Heart left ventricle (tissue), 16 donors: ENCODE data around the gene AIRE. TPM values are rescaled to one million over a fixed set of nuclear protein-coding genes. Genes with fewer than 3 reads are reported as not detected.

Source experiments
- ATAC-seq, 4 donors: fragments of 200-7000 bp; cut with Tn5 transposase; one replicate each; pipeline ENCODE4 v1.9.1; 2020 to 2022; ENCODE audit warnings: moderate library complexity in 4 of 4, mild to moderate bottlenecking in 3 of 4, moderate number of reproducible peaks in 1 of 4
- DNase-seq, 5 donors: peaks; one replicate each; pipeline ENCODE4 v3.0.0-alpha.2; 2020
- H3K27ac ChIP-seq, 12 donors: fragments of 200-600 bp; sonication (generic) in 4 of 12; one replicate each; pipeline versions ENCODE4 v1.5.0 to v1.8.0; 2016 to 2022; ENCODE audit warnings: mild to moderate bottlenecking in 2 of 12
- H3K27me3 ChIP-seq, 9 donors: fragments of 200-600 bp; sonication (generic) in 2 of 9; one replicate each; pipeline versions ENCODE4 v1.5.1 to v1.8.0; 2016 to 2022; ENCODE audit warnings: mild to moderate bottlenecking in 3 of 9
- H3K36me3 ChIP-seq, 9 donors: fragments of 200-600 bp; sonication (generic) in 2 of 9; one replicate each; pipeline versions ENCODE4 v1.5.0 to v1.8.0; 2018 to 2022; ENCODE audit warnings: mild to moderate bottlenecking in 2 of 9
- H3K4me1 ChIP-seq, 12 donors: fragments of 200-600 bp; sonication (generic) in 4 of 12; one replicate each; pipeline versions ENCODE4 v1.5.0 to v1.8.0; 2016 to 2022; ENCODE audit warnings: mild to moderate bottlenecking in 3 of 12
- H3K4me3 ChIP-seq, 12 donors: fragments of 200-600 bp; sonication (generic) in 4 of 12; one replicate each; pipeline versions ENCODE4 v1.5.0 to v1.8.0; 2017 to 2022; ENCODE audit warnings: mild to moderate bottlenecking in 9 of 12, moderate library complexity in 4 of 12
- H3K9me3 ChIP-seq, 12 donors: fragments of 200-600 bp; sonication (generic) in 4 of 12; one replicate each; pipeline versions ENCODE4 v1.5.0 to v1.8.0; 2016 to 2022; ENCODE audit warnings: mild to moderate bottlenecking in 1 of 12
- POLR2A ChIP-seq, 2 donors: fragments of 450-650 bp; IDR thresholded peaks; one replicate each; pipeline ENCODE4 v1.6.1; 2017; ENCODE audit warnings: antibody characterized with exemption in 2 of 2, mild to moderate bottlenecking in 2 of 2, moderate library complexity in 2 of 2
- WGBS, 4 donors: extraction: QIAGEN DNeasy Blood & Tissue Kit in 2 of 4; methylation state at CpG; one replicate each; pipeline versions ENCODE4 v1.1.5 to v1.1.7; 2013 to 2018; 5-methylcytosine and 5-hydroxymethylcytosine counted together
- intact Hi-C, 10 donors: fragments of 100-400 bp; cut with DNase I; formaldehyde crosslinking; loops; one replicate each; pipeline versions ENCODE4 v1.11.1 to v1.14.2; 2022
- polyA plus RNA-seq, 2 donors: library from polyadenylated mRNA; stranded (reverse); fragments of 200-250 nt; gene quantifications; one replicate each; pipeline ENCODE4 v1.2.3, GENCODE V29; 2013
- total RNA-seq, 9 donors: library from RNA; depleted of rRNA in 2 of 9; stranded (reverse); fragments of >200 nt in 2 of 9; fragmentation: NEBNext Ultra II Directional in 3 of 9; extraction: Animal tissue kit (Norgen Biotek cat#: 25700) in 3 of 9; gene quantifications; one replicate each; pipeline versions ENCODE4 v1.1.0 to v1.2.4, GENCODE V29; 2016 to 2023
- TF ChIP-seq, protein P1 (sequence below), 12 donors: fragments of 200-600 bp; sonication (generic) in 4 of 12; IDR thresholded peaks; one replicate each; pipeline versions ENCODE4 v1.5.0 to v1.8.0; 2018 to 2022; ENCODE audit warnings: antibody characterized with exemption in 12 of 12, mild to moderate bottlenecking in 5 of 12
- donor health status: ischemic (EF 13 %, LVEDD 7.1; RV severe dilation, severe dysfunction).
- donor health status: healthy with polysubstance abuse.
- donor health status: DM: no; HTN: yes; CAD: no.
- donor health status: DM: no; HTN: no; CAD: no.
- donor health status: ischemic (EF 25% LVEDD 6.9; RV normal size, moderate dysfunction).
- donor health status: ischemic (EF 25% LVEDD 5.7; RV mildly dilated, moderate dysfunction).
- donor health status: healthy.
- donor health status: DM: yes; HTN: yes; CAD: no.
- donor health status: ischemic (EF 35%, LVEDD 5.7; RV mildly dilated, moderate dysfunction).
- donor health status: nonischemic (EF 11% LVEDD 7.7; RV severe dilation, severe dysfunction).
- donor health status: DM: yes; HTN: yes; CAD: no.
- donor health status: PGD.
- donor health status: ischemic (EF 29% LVEDD 5.4; RV normal size, mild dysfunction).
- donor health status: nonischemic (EF 23%, LVEDD 6.1; RV moderate dilation, normal function).

AIRE gene
- total and polyA plus RNA-seq, 11 donors = 0.03 to 0.21 (median 0.16) TPM; not detected in 8

DNA sequence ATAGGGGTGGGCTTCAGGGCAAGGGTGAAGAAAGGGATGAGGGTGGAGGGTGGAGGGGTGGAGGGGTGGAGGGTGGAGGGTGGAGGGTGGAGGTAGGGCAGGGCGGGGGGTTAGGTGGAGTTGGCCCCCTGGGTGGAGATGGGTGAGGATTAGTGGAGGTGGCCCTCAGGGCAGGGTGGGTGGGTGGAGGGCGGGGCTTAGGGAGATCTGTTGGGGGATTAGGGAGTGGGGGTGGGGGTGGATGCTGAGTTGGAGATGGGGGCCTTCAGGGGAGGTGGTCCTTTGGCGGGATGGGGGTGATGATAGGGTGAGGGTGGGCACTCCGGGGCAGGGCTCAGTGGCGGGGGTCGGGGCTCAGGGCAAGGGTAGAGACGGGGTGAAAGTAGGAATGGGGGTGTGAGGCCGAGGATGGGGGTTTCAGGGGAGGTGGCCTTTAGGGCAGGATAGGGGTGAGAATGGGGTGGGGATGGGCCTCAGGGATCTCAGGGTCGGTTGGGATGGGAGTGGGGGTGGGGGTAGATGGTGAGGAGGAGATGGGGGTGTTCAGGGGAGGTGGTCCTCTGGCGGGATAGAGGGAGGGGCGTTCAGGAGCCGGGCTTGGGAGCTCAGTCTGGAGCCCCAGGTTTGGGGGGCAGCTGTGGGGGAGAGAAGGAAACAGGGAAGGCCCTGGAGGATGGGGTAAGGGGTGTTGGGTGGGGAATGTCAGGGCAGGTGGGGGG lies 23.2 kb upstream of the AIRE start:
- no peak for ATAC-seq
- peaks cover 0 to 11% (median 1%) of the 10 kb centered on the region in 12 donors for H3K9me3 ChIP-seq

GRCh38 chr21:44263221-44263760 lies 22.4 kb upstream of the AIRE start:
- Histone ChIP-seq H3K36me3 (no peaks in the 10 kb centered on the region), H3K4me1 (no peaks in the 10 kb centered on the region), H3K27me3 (peaks cover 0 to 8% (median 0%) of the 10 kb centered on the region in 9 donors), H3K4me3 (no peak overlapping the region), H3K27ac (no peak overlapping the region), H3K9me3 (peaks cover 0 to 11% (median 1%) of the 10 kb centered on the region in 12 donors)
- DNase-seq (peak in 1 of 5 donors; percentile 39), ATAC-seq (peak in 1 of 4 donors; percentile 32)
- TF ChIP-seq POLR2A (IDR thresholded peaks at IDR 0.05) = no peak
- TF ChIP-seq, protein P1, sequence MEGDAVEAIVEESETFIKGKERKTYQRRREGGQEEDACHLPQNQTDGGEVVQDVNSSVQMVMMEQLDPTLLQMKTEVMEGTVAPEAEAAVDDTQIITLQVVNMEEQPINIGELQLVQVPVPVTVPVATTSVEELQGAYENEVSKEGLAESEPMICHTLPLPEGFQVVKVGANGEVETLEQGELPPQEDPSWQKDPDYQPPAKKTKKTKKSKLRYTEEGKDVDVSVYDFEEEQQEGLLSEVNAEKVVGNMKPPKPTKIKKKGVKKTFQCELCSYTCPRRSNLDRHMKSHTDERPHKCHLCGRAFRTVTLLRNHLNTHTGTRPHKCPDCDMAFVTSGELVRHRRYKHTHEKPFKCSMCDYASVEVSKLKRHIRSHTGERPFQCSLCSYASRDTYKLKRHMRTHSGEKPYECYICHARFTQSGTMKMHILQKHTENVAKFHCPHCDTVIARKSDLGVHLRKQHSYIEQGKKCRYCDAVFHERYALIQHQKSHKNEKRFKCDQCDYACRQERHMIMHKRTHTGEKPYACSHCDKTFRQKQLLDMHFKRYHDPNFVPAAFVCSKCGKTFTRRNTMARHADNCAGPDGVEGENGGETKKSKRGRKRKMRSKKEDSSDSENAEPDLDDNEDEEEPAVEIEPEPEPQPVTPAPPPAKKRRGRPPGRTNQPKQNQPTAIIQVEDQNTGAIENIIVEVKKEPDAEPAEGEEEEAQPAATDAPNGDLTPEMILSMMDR (IDR thresholded peaks at IDR 0.05) = no peak
- intact Hi-C loops = no loop called here
- WGBS, 4 donors = 65 to 73% (median 71%) methylated on average over 11 to 18 of the region's 18 CpGs

More for the DNA sequence above, 23.2 kb upstream of the AIRE start:
- DNase-seq = peak in 1 of 5 donors; percentile 26
- intact Hi-C loops = no loop called here
- Histone ChIP-seq H3K4me3 (no peak overlapping the region), H3K27me3 (peaks cover 0 to 8% (median 0%) of the 10 kb centered on the region in 9 donors), H3K4me1 (no peaks in the 10 kb centered on the region), H3K27ac (no peak overlapping the region), H3K36me3 (no peaks in the 10 kb centered on the region)
- WGBS, 4 donors = 82 to 85% (median 84%) methylated on average over 11 to 12 of the region's 12 CpGs
- TF ChIP-seq, protein P1 (IDR thresholded peaks at IDR 0.05) = no peak
- no peak for TF ChIP-seq POLR2A (IDR thresholded peaks at IDR 0.05)

GRCh38 chr21:44263768-44264167 lies 21.9 kb upstream of the AIRE start:
- peak in 1 of 5 donors; percentile 23 for DNase-seq
- no peak for TF ChIP-seq POLR2A (IDR thresholded peaks at IDR 0.05)
- TF ChIP-seq, protein P1 (IDR thresholded peaks at IDR 0.05) = no peak
- peaks cover 0 to 11% (median 1%) of the 10 kb centered on the region in 12 donors for H3K9me3 ChIP-seq
- no peak overlapping the region for H3K27ac ChIP-seq
- ATAC-seq = no peak
- H3K36me3 ChIP-seq = no peaks in the 10 kb centered on the region
- peaks cover 0 to 8% (median 0%) of the 10 kb centered on the region in 9 donors for H3K27me3 ChIP-seq
- H3K4me1 ChIP-seq = no peaks in the 10 kb centered on the region
- H3K4me3 ChIP-seq = no peak overlapping the region
- WGBS, 4 donors = 88 to 91% (median 90%) methylated on average over 4 of the region's 4 CpGs
- intact Hi-C loops = no loop called here

DNA sequence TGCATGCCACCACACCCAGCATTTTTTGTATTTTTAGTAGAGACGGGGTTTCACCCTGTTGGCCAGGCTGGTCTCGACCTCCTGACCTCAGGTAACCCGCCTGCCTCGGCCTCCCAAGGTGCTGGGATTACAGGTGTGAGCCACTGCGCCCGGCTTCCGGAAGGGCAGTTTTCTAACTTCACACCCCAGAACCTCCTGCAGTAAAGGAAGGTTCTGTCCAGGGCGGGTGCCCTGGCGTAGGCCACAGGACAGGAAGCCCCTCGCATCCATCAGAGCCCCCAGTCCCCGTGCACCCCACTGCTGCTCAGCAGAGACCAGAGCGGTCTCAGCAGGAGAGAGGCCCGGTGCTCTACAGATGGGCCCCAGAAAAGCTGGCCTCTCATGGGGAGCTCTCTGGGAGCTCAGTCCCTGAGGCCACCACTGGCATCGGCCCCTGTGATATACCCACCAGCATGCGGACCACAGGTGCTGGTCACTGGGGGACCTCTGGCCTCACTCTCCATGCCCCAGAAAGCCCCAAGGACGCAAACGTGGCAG lies 19.9 kb upstream of the AIRE start:
- intact Hi-C loops = no loop called here
- 92 to 98% (median 93%) methylated on average over 13 to 17 of the region's 17 CpGs for WGBS, 4 donors
- no peak overlapping the region for H3K27ac ChIP-seq
- no peak for TF ChIP-seq POLR2A (IDR thresholded peaks at IDR 0.05)
- TF ChIP-seq, protein P1 (IDR thresholded peaks at IDR 0.05) = no peak
- H3K4me3 ChIP-seq = no peak overlapping the region
- no peaks in the 10 kb centered on the region for H3K9me3 ChIP-seq
- no peaks in the 10 kb centered on the region for H3K36me3 ChIP-seq
- no peaks in the 10 kb centered on the region for H3K4me1 ChIP-seq
- peaks cover 0 to 8% (median 0%) of the 10 kb centered on the region in 9 donors for H3K27me3 ChIP-seq
- ATAC-seq (no peak), DNase-seq (peak in 1 of 5 donors; percentile 20)
